Activated effector memory CD4-positive, alpha-beta T cell treated with Interleukin-2 at 50 U/mL for 16 hours (primary cell): Measurements from ENCODE around the gene MRPS14.

Source experiments
- DNase-seq: peaks from one replicate; pipeline ENCODE4 v3.0.0-alpha.2; 2020

Gene MRPS14

GRCh38 chr1:175019524-175019923, 3.7 kb downstream of the MRPS14 start:
- DNase-seq: no peak

- no peak for DNase-seq
These were observed 8.0 kb downstream of the MRPS14 start for GRCh38 chr1:175015243-175015642.

- DNase-seq: no peak
These were observed 9.8 kb downstream of the MRPS14 start for GRCh38 chr1:175013445-175013844.

GRCh38 chr1:175009532-175009931, 13.7 kb downstream of the MRPS14 start:
- DNase-seq: no peak

GRCh38 chr1:175005085-175005783, 18.0 kb downstream of the MRPS14 start:
- no peak for DNase-seq

GRCh38 chr1:175003521-175003920, 19.7 kb downstream of the MRPS14 start:
- no peak for DNase-seq

- DNase-seq: no peak
These were observed 20.2 kb downstream of the MRPS14 start for GRCh38 chr1:175002910-175003517.

GRCh38 chr1:175000697-175001187, 22.5 kb downstream of the MRPS14 start:
- no peak for DNase-seq

GRCh38 chr1:174999936-175000696, 23.1 kb downstream of the MRPS14 start, which contains the start of gene CACYBP:
TSS of gene CACYBP (plus strand) at chr1:174999947. CDS start at chr1:175000181, 234 bp downstream.
- peak; percentile 95 for DNase-seq

GRCh38 chr1:174999216-174999935, 23.8 kb downstream of the MRPS14 start:
- DNase-seq: peak; percentile 86

GRCh38 chr1:174998569-174999215, 24.5 kb downstream of the MRPS14 start:
- peak; percentile 16 for DNase-seq

- DNase-seq: no peak
These were observed 26.2 kb downstream of the MRPS14 start for GRCh38 chr1:174997041-174997440.

GRCh38 chr1:174996476-174996875, 26.7 kb downstream of the MRPS14 start:
- DNase-seq: no peak

- no peak for DNase-seq
These were observed 27.3 kb downstream of the MRPS14 start for GRCh38 chr1:174995916-174996315.

GRCh38 chr1:174995121-174995520, 28.1 kb downstream of the MRPS14 start:
- DNase-seq: no peak

GRCh38 chr1:174991473-174991872, 31.8 kb downstream of the MRPS14 start:
- DNase-seq: no peak

GRCh38 chr1:174990382-174990999, 32.7 kb downstream of the MRPS14 start:
- no peak for DNase-seq

GRCh38 chr1:174989536-174990220, 33.5 kb downstream of the MRPS14 start:
- no peak for DNase-seq

- DNase-seq: no peak
These were observed 34.2 kb downstream of the MRPS14 start for GRCh38 chr1:174988986-174989385.

GRCh38 chr1:174988539-174988938, 34.7 kb downstream of the MRPS14 start:
- DNase-seq: no peak

- no peak for DNase-seq
These were observed 38.3 kb downstream of the MRPS14 start for GRCh38 chr1:174984952-174985351.
